SK-N-MC (cell line): Measurements from ENCODE around the gene CAMLG.
"Not testable (repeated sequence)": the region's sequence is repeated elsewhere in the genome, so short reads cannot be mapped to it uniquely, and the experiment has no call there.

Source experiments
- EZH2 ChIP-seq: fragments of 200-600 bp; sonication (generic); IDR thresholded peaks from one replicate; pipeline ENCODE4 v1.6.1; 2017; ENCODE audit warnings: antibody characterized with exemption
- POLR2AphosphoS5 ChIP-seq: IDR thresholded peaks from 2 replicates; pipeline ENCODE4 v1.6.1; 2012; ENCODE audit warnings: mild to moderate bottlenecking, low read depth, low read length, borderline replicate concordance

- TF ChIP-seq EZH2, POLR2AphosphoS5: not testable (repeated sequence)
These were observed 22.9 kb upstream of the CAMLG start for GRCh38 chr5:134715466-134715865.
